Natural killer cell (primary cell): Measurements from ENCODE around the gene RASAL1. TPM values are rescaled to one million over a fixed set of nuclear protein-coding genes. Genes with fewer than 3 reads are reported as not detected.

Experiments
- ATAC-seq, 3 donors: fragments of 150-1000 bp in 2 of 3; fragments of 200-7000 bp in 1 of 3; cut with Tn5 transposase; 1 replicate in 1 of 3; 2 replicates in 2 of 3; pipeline ENCODE4 v1.10.0; 2021; ENCODE audit warnings: mild to moderate bottlenecking in 2 of 3, moderate library complexity in 2 of 3
- DNase-seq, 2 donors: peaks; one replicate each; pipeline versions ENCODE4 v3.0.0 to v3.0.0-alpha.2; 2013 to 2021; ENCODE audit warnings: mixed read lengths in 1 of 2
- H3K27ac ChIP-seq: one replicate; pipeline ENCODE4 v1.5.1; 2013; ENCODE audit warnings: mild to moderate bottlenecking, low read length
- H3K27me3 ChIP-seq: one replicate; pipeline ENCODE4 v1.6.1; 2013; ENCODE audit warnings: low read length; ENCODE audit not compliant: control insufficient read depth, insufficient read depth
- H3K36me3 ChIP-seq: one replicate; pipeline ENCODE4 v1.6.1; 2013; ENCODE audit warnings: low read length; ENCODE audit not compliant: control insufficient read depth, insufficient read depth
- H3K4me1 ChIP-seq: one replicate; pipeline ENCODE4 v1.6.1; 2013; ENCODE audit warnings: low read length; ENCODE audit not compliant: control insufficient read depth, insufficient read depth
- H3K4me3 ChIP-seq: one replicate; pipeline ENCODE4 v1.5.1; 2013; ENCODE audit warnings: low read length
- H3K9me3 ChIP-seq: one replicate; pipeline ENCODE4 v1.6.1; 2013; ENCODE audit warnings: low read length; ENCODE audit not compliant: control insufficient read depth, insufficient read depth
- H3K27ac Mint-ChIP-seq, 2 donors: one replicate each; pipeline ENCODE4 v1.8.0; 2022; ENCODE audit warnings: mild to moderate bottlenecking in 2 of 2, mixed read lengths in 2 of 2, moderate library complexity in 1 of 2
- H3K27me3 Mint-ChIP-seq, 2 donors: one replicate each; pipeline ENCODE4 v1.8.0; 2022; ENCODE audit warnings: low read depth in 2 of 2, mixed read lengths in 2 of 2
- H3K36me3 Mint-ChIP-seq: one replicate; pipeline ENCODE4 v1.8.0; 2022; ENCODE audit warnings: mixed read lengths
- H3K4me1 Mint-ChIP-seq, 2 donors: one replicate each; pipeline ENCODE4 v1.8.0; 2022; ENCODE audit warnings: mixed read lengths in 2 of 2
- H3K4me3 Mint-ChIP-seq: one replicate; pipeline ENCODE4 v1.8.0; 2022; ENCODE audit warnings: mild to moderate bottlenecking, moderate library complexity, mixed read lengths
- H3K9me3 Mint-ChIP-seq, 2 donors: one replicate each; pipeline ENCODE4 v1.8.0; 2022; ENCODE audit warnings: mixed read lengths in 2 of 2
- WGBS: methylation state at CpG from one replicate; pipeline ENCODE4 v1.1.7; 2013; ENCODE audit warnings: missing lambda C conversion rate; ENCODE audit not compliant: insufficient coverage; 5-methylcytosine and 5-hydroxymethylcytosine counted together
- intact Hi-C: fragments of 100-400 bp; cut with micrococcal nuclease; formaldehyde crosslinking; loops from one replicate; pipeline ENCODE4 v1.14.2; 2022
- total RNA-seq, 4 donors: library from RNA; stranded (reverse); fragments of 120-200 nt in 1 of 4; gene quantifications; one replicate each; pipeline versions ENCODE4 v1.2.3 to v1.2.4, GENCODE V29; 2013 to 2022
- TF ChIP-seq, protein P1 (sequence below): fragments of 200-600 bp; IDR thresholded peaks from one replicate; pipeline ENCODE4 v1.8.0; 2022; ENCODE audit warnings: antibody characterized with exemption

The RASAL1 gene
- total RNA-seq, 3 donors from 2014 or later (not counting 1 experiment from before 2014, with no cell fraction given): not detected

GRCh38 chr12:113136990-113137511 lies 1.5 kb upstream of the RASAL1 start:
- Mint-ChIP-seq H3K27me3 (peaks cover 9 to 21% of the 10 kb centered on the region in 2 donors), H3K9me3 (no peaks in the 10 kb centered on the region)
- intact Hi-C loops: no loop called here

DNA sequence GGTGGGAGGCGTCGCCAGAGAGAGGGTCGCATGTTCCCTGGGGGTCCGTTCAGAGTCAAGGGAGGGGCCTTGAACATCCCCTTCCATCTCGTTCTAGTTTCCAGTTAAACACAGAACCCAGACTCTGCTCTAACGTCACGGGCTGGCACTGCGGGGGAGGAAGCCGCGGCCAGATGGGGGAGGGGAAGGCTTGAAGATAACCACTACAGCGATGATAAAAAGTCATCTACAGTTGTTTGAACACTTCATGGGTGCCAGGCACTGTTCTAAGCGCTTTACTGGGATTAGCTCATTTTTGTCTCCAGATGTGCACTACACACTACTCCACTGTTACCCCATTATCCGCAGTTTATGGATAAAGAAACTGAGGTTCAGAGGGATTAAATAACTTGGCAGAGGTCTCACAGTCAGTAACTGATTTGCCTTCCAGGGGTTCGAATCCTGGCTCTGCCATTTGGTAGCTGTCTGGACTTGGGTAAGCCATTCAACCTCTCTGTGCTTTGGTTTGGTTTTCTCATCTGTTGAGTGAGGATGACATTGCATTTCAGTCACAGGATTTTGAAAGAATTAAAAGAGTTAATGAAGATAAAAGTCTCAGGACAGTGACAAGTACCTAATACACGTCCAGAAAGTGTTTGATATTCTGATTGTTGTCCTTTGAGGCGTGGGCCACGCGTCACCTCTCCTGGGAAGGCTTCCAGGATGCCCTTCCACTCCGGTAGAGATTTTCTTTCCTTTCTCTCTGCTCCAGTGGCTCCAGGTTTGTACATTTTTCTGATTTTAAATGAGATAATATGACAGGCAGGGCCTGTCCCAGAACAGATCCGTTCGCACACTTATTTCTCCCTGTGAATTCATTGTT lies 798 bp upstream of the RASAL1 start:
- 35% methylated on average over 21 of the region's 21 CpGs for WGBS
- H3K9me3 Mint-ChIP-seq: no peaks in the 10 kb centered on the region
- intact Hi-C loops: no loop called here
- no peaks in the 10 kb centered on the region for H3K9me3 ChIP-seq
- H3K27me3 Mint-ChIP-seq: peaks cover 9 to 21% of the 10 kb centered on the region in 2 donors
- peak in 2 of 3 donors; percentile 26 to 59 for ATAC-seq
- H3K27me3 ChIP-seq: peaks cover 5% of the 10 kb centered on the region
- H3K4me1 ChIP-seq: peaks cover 12% of the 10 kb centered on the region
- H3K36me3 ChIP-seq: no peaks in the 10 kb centered on the region
- H3K27ac Mint-ChIP-seq: no peak overlapping the region
- TF ChIP-seq, protein P1, sequence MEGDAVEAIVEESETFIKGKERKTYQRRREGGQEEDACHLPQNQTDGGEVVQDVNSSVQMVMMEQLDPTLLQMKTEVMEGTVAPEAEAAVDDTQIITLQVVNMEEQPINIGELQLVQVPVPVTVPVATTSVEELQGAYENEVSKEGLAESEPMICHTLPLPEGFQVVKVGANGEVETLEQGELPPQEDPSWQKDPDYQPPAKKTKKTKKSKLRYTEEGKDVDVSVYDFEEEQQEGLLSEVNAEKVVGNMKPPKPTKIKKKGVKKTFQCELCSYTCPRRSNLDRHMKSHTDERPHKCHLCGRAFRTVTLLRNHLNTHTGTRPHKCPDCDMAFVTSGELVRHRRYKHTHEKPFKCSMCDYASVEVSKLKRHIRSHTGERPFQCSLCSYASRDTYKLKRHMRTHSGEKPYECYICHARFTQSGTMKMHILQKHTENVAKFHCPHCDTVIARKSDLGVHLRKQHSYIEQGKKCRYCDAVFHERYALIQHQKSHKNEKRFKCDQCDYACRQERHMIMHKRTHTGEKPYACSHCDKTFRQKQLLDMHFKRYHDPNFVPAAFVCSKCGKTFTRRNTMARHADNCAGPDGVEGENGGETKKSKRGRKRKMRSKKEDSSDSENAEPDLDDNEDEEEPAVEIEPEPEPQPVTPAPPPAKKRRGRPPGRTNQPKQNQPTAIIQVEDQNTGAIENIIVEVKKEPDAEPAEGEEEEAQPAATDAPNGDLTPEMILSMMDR: no peak
- no peak overlapping the region for H3K4me3 ChIP-seq
- H3K27ac ChIP-seq: no peak overlapping the region
- H3K36me3 Mint-ChIP-seq: no peaks in the 10 kb centered on the region
- DNase-seq: peak in 1 of 2 donors; percentile 69
- no peak overlapping the region for H3K4me3 Mint-ChIP-seq
- peaks cover 0 to 6% of the 10 kb centered on the region in 2 donors for H3K4me1 Mint-ChIP-seq

More at GRCh38 chr12:113136990-113137511, 1.5 kb upstream of the RASAL1 start:
- no peaks in the 10 kb centered on the region for H3K36me3 Mint-ChIP-seq
- H3K36me3 ChIP-seq: no peaks in the 10 kb centered on the region
- H3K4me1 Mint-ChIP-seq: peaks cover 0 to 6% of the 10 kb centered on the region in 2 donors
- peaks cover 5% of the 10 kb centered on the region for H3K27me3 ChIP-seq
- no peak overlapping the region for H3K4me3 Mint-ChIP-seq
- no peak overlapping the region for H3K27ac Mint-ChIP-seq
- H3K4me1 ChIP-seq: peaks cover 15% of the 10 kb centered on the region
- H3K27ac ChIP-seq: no peak overlapping the region
- H3K9me3 ChIP-seq: no peaks in the 10 kb centered on the region
- no peak overlapping the region for H3K4me3 ChIP-seq
- TF ChIP-seq, protein P1: no peak
- WGBS: 92% methylated on average over 6 of the region's 6 CpGs
- ATAC-seq: no peak
- no peak for DNase-seq

GRCh38 chr12:113134521-113134951 lies 1.0 kb downstream of the RASAL1 start:
- H3K4me3 ChIP-seq: no peak overlapping the region
- H3K9me3 ChIP-seq: no peaks in the 10 kb centered on the region
- no peaks in the 10 kb centered on the region for H3K9me3 Mint-ChIP-seq
- no peaks in the 10 kb centered on the region for H3K36me3 Mint-ChIP-seq
- H3K4me1 Mint-ChIP-seq: peaks cover 0 to 6% of the 10 kb centered on the region in 2 donors
- 70% methylated on average over 6 of the region's 6 CpGs for WGBS
- intact Hi-C loops: no loop called here
- TF ChIP-seq, protein P1: no peak
- DNase-seq (no peak), ATAC-seq (no peak)
- H3K27me3 Mint-ChIP-seq: peaks cover 9 to 21% of the 10 kb centered on the region in 2 donors
- H3K27ac Mint-ChIP-seq: no peak overlapping the region
- H3K4me1 ChIP-seq: peaks cover 16% of the 10 kb centered on the region
- H3K36me3 ChIP-seq: no peaks in the 10 kb centered on the region
- H3K4me3 Mint-ChIP-seq: no peak overlapping the region
- H3K27ac ChIP-seq: no peak overlapping the region
- peaks cover 5% of the 10 kb centered on the region for H3K27me3 ChIP-seq
